Memory B cell (primary cell): Measurements from ENCODE around the gene TRIM41.
A peak's percentile ranks its signal among the peaks of the same experiment; 100 is the strongest.

Experiments used
- ATAC-seq: fragments of 150-1000 bp; cut with Tn5 transposase; 2 replicates; pipeline ENCODE4 v1.10.0; 2021; ENCODE audit warnings: low read depth, mild to moderate bottlenecking, moderate library complexity
- DNase-seq, 2 donors: peaks; one replicate each; pipeline ENCODE4 v3.0.0; 2022; ENCODE audit warnings: low spot score in 2 of 2
- H3K27ac Mint-ChIP-seq: one replicate; pipeline ENCODE4 v1.8.0; 2022; ENCODE audit warnings: mild to moderate bottlenecking, moderate library complexity, mixed read lengths
- H3K27me3 Mint-ChIP-seq: one replicate; pipeline ENCODE4 v1.8.0; 2022; ENCODE audit warnings: mixed read lengths
- H3K36me3 Mint-ChIP-seq: one replicate; pipeline ENCODE4 v1.8.0; 2022; ENCODE audit warnings: mild to moderate bottlenecking, mixed read lengths
- H3K4me1 Mint-ChIP-seq: one replicate; pipeline ENCODE4 v1.8.0; 2022; ENCODE audit warnings: mixed read lengths
- H3K4me3 Mint-ChIP-seq: one replicate; pipeline ENCODE4 v1.8.0; 2022; ENCODE audit warnings: mild to moderate bottlenecking, moderate library complexity, mixed read lengths
- H3K9me3 Mint-ChIP-seq: one replicate; pipeline ENCODE4 v1.8.0; 2022; ENCODE audit warnings: mixed read lengths

Gene TRIM41

GRCh38 chr5:181189363-181189961 is 33.6 kb upstream of the TRIM41 start:
- peak; percentile 18 for ATAC-seq
- peak overlapping the region; percentile 100 for H3K27ac Mint-ChIP-seq
- peaks cover 39% of the 10 kb centered on the region for H3K4me1 Mint-ChIP-seq
- no peaks in the 10 kb centered on the region for H3K27me3 Mint-ChIP-seq
- DNase-seq = peak in 1 of 2 donors; percentile 56
- H3K9me3 Mint-ChIP-seq = no peaks in the 10 kb centered on the region
- peak overlapping the region; percentile 96 for H3K4me3 Mint-ChIP-seq
- no peaks in the 10 kb centered on the region for H3K36me3 Mint-ChIP-seq

DNA sequence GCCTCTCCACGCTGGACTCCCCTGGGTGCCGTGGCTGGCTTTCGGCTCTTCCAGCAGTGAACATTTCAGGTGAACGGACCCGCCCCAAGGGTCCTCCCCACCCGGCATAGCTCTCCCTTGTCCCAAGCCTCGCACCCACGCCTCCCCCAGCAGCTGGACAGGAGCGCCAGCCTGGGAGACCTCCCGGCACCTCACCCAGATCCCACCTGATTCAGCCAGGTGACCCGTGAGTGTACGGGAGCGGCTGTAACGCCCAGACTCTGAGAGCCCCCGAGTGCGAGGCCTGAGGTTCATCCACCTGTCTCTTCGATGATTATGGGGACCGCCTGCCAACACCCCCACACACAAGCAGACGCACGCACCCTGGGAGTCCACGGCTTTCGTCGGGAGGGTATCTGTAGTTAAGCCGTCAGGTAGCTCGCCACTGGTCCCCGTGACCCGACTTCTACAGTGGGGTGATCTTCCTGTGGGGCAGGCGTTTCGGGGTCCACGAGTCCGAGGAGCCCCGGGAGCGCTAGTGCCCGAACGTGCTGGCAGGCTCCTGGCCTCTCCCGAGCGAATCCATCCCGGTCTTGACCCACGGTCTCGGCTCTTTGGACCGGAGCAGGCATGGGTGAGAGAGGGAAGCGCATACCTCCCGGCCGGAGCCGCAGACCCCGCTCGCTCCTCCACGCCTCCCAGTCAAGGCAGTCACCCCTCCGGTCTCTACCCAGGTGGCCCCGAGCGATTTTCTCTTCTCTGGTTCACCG is 32.9 kb upstream of the TRIM41 start:
- Mint-ChIP-seq H3K36me3 (no peaks in the 10 kb centered on the region), H3K4me3 (peak overlapping the region; percentile 96), H3K27ac (peak overlapping the region; percentile 100), H3K9me3 (no peaks in the 10 kb centered on the region), H3K27me3 (no peaks in the 10 kb centered on the region), H3K4me1 (peaks cover 39% of the 10 kb centered on the region)
- DNase-seq (peak in 1 of 2 donors; percentile 56), ATAC-seq (no peak)

GRCh38 chr5:181190711-181191525 is 32.2 kb upstream of the TRIM41 start:
- H3K27me3 Mint-ChIP-seq = no peaks in the 10 kb centered on the region
- no peaks in the 10 kb centered on the region for H3K36me3 Mint-ChIP-seq
- H3K4me1 Mint-ChIP-seq = peaks cover 39% of the 10 kb centered on the region
- ATAC-seq (peak; percentile 10), DNase-seq (peak in 1 of 2 donors; percentile 53)
- H3K4me3 Mint-ChIP-seq = peak overlapping the region; percentile 96
- H3K9me3 Mint-ChIP-seq = no peaks in the 10 kb centered on the region
- H3K27ac Mint-ChIP-seq = peak overlapping the region; percentile 100

GRCh38 chr5:181191526-181192336 is 31.4 kb upstream of the TRIM41 start:
- ATAC-seq = peak; percentile 62
- Mint-ChIP-seq H3K4me1 (peaks cover 39% of the 10 kb centered on the region), H3K27me3 (no peaks in the 10 kb centered on the region), H3K27ac (peak overlapping the region; percentile 100), H3K36me3 (no peaks in the 10 kb centered on the region), H3K9me3 (no peaks in the 10 kb centered on the region), H3K4me3 (peak overlapping the region; percentile 96)
- DNase-seq = peak; percentile 99 to 100

DNA sequence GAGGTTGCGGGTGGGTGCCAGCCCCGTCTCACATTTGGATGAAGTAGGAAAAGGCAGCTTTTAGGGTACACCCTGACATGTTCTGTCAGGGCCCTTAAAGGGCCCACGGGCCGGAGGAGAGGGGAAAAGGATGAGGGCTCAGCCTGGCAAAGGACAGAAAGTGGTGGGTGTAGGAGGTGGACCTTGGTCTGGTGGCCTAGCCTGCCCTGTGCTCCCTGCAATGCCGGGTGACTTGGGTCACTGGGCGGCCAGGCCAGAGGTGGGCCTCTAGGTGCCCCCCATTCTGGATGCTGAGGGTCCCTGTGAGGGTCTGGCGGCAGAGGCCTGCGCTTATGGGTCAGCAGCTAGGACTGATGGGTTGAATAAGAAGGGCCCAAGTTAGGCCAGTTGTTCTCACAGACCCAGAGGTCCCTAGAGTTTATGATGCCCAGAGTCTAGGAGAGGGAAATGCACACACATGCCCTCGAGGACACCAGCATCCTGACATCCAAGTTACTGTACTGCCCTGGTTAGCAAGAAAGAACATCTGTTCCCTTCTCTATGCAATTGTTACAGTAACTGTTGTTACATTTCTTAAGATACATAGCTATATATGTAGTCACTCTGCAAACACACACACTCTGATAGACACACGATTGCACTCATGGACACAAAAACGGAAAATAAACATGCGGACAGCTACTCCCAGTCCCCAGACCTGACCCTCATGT is 30.6 kb upstream of the TRIM41 start:
- H3K36me3 Mint-ChIP-seq = no peaks in the 10 kb centered on the region
- peak overlapping the region; percentile 96 for H3K4me3 Mint-ChIP-seq
- H3K27me3 Mint-ChIP-seq = no peaks in the 10 kb centered on the region
- H3K4me1 Mint-ChIP-seq = peaks cover 38% of the 10 kb centered on the region
- H3K9me3 Mint-ChIP-seq = no peaks in the 10 kb centered on the region
- peak overlapping the region; percentile 100 for H3K27ac Mint-ChIP-seq
- ATAC-seq = no peak
- DNase-seq = no peak

- ATAC-seq = no peak
- no peak overlapping the region for H3K4me3 Mint-ChIP-seq
- H3K4me1 Mint-ChIP-seq = peaks cover 35% of the 10 kb centered on the region
- no peaks in the 10 kb centered on the region for H3K27me3 Mint-ChIP-seq
- no peak for DNase-seq
- peak overlapping the region; percentile 10 for H3K27ac Mint-ChIP-seq
- no peaks in the 10 kb centered on the region for H3K36me3 Mint-ChIP-seq
- no peaks in the 10 kb centered on the region for H3K9me3 Mint-ChIP-seq
Observed at GRCh38 chr5:181193656-181194055, 29.4 kb upstream of the TRIM41 start.

- Mint-ChIP-seq H3K27ac (no peak overlapping the region), H3K4me1 (peaks cover 36% of the 10 kb centered on the region), H3K4me3 (no peak overlapping the region), H3K27me3 (no peaks in the 10 kb centered on the region), H3K9me3 (no peaks in the 10 kb centered on the region), H3K36me3 (no peaks in the 10 kb centered on the region)
- DNase-seq = no peak
- no peak for ATAC-seq
Observed at GRCh38 chr5:181194489-181195248, 28.4 kb upstream of the TRIM41 start.

DNA sequence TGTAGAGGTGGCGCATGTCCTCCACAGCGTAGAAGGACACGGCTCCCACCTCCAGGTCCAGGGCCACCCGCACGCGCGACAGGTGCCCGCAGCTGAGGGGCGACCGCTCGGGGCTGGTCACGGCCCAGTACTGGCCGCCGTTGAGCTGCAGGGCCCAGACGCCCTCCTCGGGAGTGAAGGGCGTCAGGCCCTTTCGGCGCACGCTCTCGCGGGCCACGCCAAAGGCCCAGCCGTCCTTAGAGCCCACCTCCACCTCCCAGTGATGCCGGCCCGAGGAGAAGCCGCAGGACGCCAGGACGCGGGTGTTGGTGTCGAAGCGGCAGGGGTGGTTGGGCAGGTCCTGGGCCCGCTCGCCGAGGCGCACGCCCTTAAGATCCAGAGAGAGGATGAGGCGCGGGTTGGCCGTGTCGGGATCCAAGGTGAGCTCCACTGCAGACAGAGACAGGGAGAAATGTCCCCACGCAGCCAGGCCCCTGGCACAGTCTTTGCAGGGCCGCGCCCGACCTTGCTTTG is 27.8 kb upstream of the TRIM41 start:
- H3K36me3 Mint-ChIP-seq = no peaks in the 10 kb centered on the region
- H3K27me3 Mint-ChIP-seq = no peaks in the 10 kb centered on the region
- ATAC-seq (no peak), DNase-seq (no peak)
- H3K9me3 Mint-ChIP-seq = no peaks in the 10 kb centered on the region
- H3K4me1 Mint-ChIP-seq = peaks cover 36% of the 10 kb centered on the region
- no peak overlapping the region for H3K4me3 Mint-ChIP-seq
- no peak overlapping the region for H3K27ac Mint-ChIP-seq

DNA sequence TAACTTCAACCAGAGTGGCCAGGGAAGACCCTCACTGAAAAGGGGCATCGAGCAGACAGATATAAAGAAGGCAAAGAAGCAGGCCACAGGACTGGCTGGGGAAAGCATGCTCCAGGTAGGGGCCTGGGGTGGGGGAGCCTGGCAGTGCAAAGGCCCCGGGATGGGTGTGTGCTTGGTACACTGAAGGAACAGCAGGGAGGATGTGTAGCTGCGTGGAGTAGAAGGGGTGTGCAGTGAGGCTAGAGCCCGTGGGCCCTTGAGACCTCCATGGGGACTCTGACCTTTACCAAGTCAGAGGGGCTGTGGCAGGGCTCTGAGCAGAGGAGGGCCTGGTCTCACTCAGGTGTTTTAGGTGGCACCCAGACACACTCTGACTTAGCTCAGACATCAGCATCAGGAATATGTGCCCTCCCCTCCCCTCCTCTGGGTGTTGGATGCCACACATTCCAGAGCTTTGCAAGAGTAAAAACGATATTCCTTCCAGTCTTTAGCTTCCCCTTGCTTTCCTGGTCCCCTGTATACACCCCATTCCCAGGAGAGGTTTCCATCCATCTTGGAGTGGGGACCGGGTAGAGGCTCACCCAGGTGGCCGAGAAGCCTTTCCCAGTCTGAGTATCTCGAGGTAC is 25.6 kb upstream of the TRIM41 start:
- Mint-ChIP-seq H3K27ac (peak overlapping the region; percentile 52), H3K9me3 (no peaks in the 10 kb centered on the region), H3K4me3 (no peak overlapping the region), H3K4me1 (peaks cover 24% of the 10 kb centered on the region), H3K27me3 (no peaks in the 10 kb centered on the region), H3K36me3 (no peaks in the 10 kb centered on the region)
- no peak for ATAC-seq
- no peak for DNase-seq

GRCh38 chr5:181198106-181198685 is 24.9 kb upstream of the TRIM41 start:
- H3K9me3 Mint-ChIP-seq = no peaks in the 10 kb centered on the region
- no peaks in the 10 kb centered on the region for H3K36me3 Mint-ChIP-seq
- no peaks in the 10 kb centered on the region for H3K27me3 Mint-ChIP-seq
- H3K27ac Mint-ChIP-seq = peak overlapping the region; percentile 35
- ATAC-seq (no peak), DNase-seq (no peak)
- peak overlapping the region; percentile 1 for H3K4me3 Mint-ChIP-seq
- H3K4me1 Mint-ChIP-seq = peaks cover 19% of the 10 kb centered on the region

- peak in 1 of 2 donors; percentile 60 for DNase-seq
- peak overlapping the region; percentile 35 for H3K27ac Mint-ChIP-seq
- H3K4me3 Mint-ChIP-seq = peak overlapping the region; percentile 1
- H3K36me3 Mint-ChIP-seq = no peaks in the 10 kb centered on the region
- H3K9me3 Mint-ChIP-seq = no peaks in the 10 kb centered on the region
- H3K27me3 Mint-ChIP-seq = peaks cover under 1% of the 10 kb centered on the region
- ATAC-seq = peak; percentile 93
- peaks cover 19% of the 10 kb centered on the region for H3K4me1 Mint-ChIP-seq
Observed at GRCh38 chr5:181198905-181199519, 24.1 kb upstream of the TRIM41 start.
